CD4-positive, alpha-beta T cell treated with Interleukin-1 beta for 1 hour (primary cell): Measurements from ENCODE around the gene CHKA.

Source experiments
- DNase-seq, 2 donors: peaks; one replicate each; pipeline ENCODE4 v3.0.0-alpha.2; 2020 to 2022

Gene CHKA

GRCh38 chr11:68121067-68121899 is at the start of gene CHKA:
Gene CHKA, minus strand, starts transcription at chr11:68121388. Its CDS starts 211 bp downstream, at chr11:68121177.
- peak; percentile 86 to 92 for DNase-seq

DNA sequence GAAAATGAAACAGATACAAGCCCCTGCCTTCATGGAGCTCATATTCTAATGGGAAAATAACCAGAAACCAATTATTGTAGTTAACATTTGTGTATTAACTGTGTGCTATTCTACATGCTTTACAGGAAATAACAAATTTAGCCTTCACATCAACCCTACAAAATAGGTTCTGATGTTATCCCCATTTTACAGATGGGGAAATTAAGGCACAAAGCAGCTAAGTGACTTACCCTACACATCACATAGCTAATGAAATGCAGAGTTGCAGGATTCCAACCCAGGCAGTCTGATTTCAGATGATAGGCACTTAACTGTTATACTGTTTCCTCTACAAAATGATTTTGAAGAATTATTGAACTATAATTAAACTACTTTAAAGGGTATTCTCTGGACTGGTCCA is 48.3 kb upstream of the CHKA start:
- DNase-seq: no peak

DNA sequence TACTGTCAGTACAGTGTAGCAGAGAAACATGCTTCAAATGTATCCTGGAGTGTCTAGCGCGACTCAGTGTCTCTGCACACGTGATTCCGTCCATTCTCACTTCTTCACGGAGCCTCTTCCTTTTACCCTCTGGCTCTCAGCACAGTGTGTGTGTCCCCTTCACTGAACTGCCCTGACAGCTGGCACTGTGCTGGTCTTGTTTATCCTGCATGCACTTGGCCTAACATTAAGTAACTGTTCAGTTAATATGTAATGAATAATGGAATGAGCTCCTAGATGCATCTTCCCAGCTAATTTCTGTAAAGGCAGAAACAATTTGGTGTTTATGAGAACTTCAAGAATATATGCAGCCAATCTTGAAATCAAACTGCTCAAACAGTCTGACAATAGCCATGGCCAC is 47.5 kb upstream of the CHKA start:
- DNase-seq: no peak

GRCh38 chr11:68167474-68167873 is 46.3 kb upstream of the CHKA start:
- no peak for DNase-seq

- DNase-seq: no peak
These were observed 45.8 kb upstream of the CHKA start for GRCh38 chr11:68166969-68167368.

DNA sequence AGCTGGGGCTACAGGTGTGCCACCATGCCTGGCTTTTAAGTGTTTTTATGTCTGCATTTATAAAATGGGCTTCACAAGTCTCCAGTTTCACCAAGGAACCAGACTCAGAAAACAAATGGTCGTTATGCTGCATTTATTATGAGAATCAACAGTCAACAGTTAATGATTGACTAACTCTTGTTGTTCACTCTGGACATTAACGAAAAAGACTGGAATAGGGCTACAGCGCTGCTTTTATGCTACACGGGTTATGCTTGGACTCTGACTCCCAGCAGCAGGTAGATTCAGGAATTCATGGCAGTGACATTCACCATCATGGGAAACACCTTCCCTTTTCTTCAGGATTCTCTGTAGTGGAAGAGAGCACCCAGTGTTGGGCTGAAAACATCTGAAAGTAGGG is 44.4 kb upstream of the CHKA start:
- no peak for DNase-seq

- no peak for DNase-seq
These were observed 43.2 kb upstream of the CHKA start for GRCh38 chr11:68164437-68164836.

GRCh38 chr11:68163691-68164090 is 42.5 kb upstream of the CHKA start:
- no peak for DNase-seq

GRCh38 chr11:68160100-68160695 is 39.0 kb upstream of the CHKA start:
- DNase-seq: no peak

GRCh38 chr11:68159665-68160064 is 38.5 kb upstream of the CHKA start:
- no peak for DNase-seq

- no peak for DNase-seq
These were observed 38.0 kb upstream of the CHKA start for GRCh38 chr11:68159161-68159560.

DNA sequence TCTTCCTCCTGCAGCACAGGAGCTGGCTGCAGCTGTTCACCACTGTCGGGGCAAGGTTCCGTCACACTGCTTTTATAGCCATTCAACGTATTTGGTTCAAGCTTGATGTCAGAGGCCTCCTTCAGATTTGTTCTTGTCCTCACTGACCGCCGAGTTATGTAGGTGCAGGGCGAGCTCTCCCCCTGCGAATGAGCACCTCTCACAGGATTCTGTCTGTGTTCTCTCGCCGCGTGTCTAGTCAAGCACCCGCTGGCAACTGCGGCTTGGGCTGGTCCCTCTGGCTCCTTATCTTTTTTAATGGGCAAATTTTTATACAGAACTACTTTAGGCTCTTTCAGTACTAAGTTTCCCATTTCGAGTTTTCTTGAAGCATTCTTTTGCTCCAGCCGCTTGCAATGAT is 37.4 kb upstream of the CHKA start:
- no peak for DNase-seq

- DNase-seq: no peak
These were observed 32.6 kb upstream of the CHKA start for GRCh38 chr11:68153742-68154141.

- no peak for DNase-seq
These were observed 28.8 kb upstream of the CHKA start for GRCh38 chr11:68150037-68150436.

DNA sequence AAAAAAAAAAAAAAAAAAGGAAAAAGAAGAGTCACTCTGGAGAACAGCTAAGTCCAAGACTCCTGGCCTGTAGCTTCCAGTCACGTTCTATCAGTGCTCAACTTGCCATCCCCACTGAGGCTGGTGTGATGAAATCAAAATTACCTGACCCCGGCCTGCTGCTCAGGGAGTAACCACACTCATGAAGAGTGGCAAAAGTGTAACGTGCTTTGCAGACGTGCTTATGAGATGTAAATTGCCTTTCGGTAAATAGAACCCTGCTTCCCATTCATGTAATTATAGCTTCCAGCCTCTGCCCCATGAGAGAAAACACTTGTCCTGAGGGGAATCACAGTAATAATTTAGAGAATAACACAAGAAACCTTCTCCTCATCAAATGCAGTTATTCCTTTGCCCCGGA is 28.2 kb upstream of the CHKA start:
- DNase-seq: no peak

DNA sequence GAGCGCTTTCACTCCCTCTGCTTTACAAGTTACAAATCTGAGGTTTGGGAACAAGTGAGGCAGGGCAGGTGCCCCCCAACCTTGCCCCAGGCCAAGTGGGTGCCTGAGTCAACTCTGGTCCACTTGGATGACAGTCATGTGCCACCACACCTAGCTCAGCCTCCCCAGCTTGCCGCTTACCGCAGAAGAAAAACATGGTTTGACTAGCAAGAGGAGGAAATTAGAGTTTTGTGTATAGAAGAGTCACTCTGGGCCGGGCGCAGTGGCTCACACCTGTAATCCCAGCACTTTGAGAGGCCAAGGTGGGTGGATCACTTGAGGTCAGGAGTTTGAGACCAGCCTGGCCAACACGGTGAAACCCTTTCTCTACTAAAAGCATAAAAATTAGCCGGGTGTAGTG is 27.7 kb upstream of the CHKA start:
- no peak for DNase-seq

GRCh38 chr11:68148071-68148805 is 27.1 kb upstream of the CHKA start:
- DNase-seq: no peak

DNA sequence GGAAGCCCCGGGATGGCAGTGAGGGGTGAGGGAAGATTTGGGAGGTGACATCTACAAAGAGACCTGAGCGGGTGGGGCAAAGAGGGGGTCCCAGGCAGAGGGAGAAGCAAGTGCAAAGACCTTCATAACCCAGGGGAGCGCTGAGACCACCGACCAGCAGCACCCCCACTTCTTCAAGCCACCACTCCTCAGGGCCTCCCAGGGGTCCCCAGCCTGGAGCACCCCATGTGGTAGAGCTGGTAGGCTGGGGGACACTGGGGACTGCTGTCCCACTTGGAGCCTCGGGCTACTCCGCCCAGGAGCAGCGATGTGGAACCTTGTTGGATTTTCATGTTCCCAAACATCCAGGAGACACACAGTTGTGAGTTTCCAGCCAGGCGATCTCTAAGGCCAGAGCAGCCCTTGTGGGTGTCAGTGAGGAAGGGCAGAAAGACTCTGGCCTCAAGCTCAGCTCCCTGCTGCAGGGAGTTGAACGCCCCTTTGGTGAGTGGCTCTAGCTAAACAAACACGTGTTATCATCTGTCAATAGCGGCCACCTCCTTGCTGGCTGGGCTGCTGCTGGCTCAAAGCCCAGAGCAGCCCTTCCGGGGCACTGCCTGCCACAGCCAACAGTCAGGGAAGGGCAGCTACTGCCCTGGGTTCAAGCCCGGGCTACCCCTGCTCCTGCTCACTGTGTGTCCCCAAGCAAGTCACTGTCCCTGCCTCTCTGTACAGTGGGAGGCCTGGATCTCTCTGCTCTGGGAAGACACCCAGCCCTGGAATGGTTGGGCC is 25.7 kb upstream of the CHKA start:
- no peak for DNase-seq

- DNase-seq: peak; percentile 3 to 53
These were observed 24.9 kb upstream of the CHKA start for GRCh38 chr11:68146010-68146540.

DNA sequence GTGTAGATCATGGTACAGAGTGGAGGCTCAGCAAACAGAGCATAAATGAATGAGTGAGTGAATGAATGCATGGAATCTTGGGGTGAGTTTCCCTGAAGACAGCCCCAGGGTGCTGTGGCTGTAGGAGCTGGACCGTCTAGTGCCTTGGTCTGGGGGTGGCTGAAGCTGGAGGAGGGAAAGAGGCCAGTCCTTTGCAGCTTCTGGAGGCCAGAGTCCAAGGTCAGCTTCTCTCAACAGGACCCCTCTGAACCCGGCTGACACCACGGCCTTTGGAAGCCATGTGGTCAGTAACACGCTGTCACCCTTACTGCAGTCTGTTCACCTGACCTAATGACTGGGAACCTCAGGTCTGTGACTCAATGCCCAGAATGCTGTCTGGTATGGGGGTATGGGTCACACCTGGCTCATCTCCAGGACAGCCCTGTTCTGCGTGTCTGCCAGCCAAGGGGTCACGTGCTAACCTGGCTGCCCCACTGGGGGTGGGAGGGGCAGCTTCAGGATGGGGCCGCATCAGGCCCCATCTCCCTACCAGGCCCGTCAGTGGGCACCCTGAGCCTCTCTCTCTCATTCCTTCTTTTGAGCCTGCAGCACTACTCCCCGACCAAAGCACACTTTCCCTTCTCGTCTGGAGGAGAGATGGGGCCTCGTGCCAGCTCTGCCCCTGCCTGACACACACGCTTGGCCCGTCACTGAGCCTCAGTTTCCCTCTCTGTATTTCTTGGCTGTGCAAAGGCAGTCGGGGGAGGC is 24.1 kb upstream of the CHKA start:
- DNase-seq: no peak

GRCh38 chr11:68143310-68143689 is 22.1 kb upstream of the CHKA start:
- DNase-seq: no peak
